Measurements from ENCODE around the gene NXNL2.

The NXNL2 gene

DNA sequence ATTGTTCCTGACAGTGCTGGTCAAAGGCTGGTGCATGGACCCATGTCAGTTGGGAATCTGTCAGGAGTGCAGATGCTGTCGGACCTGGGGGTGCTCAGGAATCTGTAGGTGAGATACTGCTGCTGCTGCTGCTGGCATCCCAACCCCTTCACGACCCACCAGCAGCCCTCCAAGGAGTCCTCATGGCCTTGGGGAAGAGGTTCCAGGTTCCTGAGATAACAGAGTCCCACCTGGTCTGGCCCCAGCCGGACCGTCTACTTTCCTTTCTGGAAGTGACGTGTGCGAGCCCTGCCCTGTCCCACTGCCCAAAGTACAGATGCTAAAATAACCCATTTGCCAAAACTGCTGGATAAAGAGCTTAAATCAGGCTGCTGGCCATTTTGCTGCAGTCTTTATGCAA lies 4.3 kb downstream of the NXNL2 start:
- DNase-seq (ENCODE audit: low spot score), result no peak
- TF ChIP-seq, protein P1, sequence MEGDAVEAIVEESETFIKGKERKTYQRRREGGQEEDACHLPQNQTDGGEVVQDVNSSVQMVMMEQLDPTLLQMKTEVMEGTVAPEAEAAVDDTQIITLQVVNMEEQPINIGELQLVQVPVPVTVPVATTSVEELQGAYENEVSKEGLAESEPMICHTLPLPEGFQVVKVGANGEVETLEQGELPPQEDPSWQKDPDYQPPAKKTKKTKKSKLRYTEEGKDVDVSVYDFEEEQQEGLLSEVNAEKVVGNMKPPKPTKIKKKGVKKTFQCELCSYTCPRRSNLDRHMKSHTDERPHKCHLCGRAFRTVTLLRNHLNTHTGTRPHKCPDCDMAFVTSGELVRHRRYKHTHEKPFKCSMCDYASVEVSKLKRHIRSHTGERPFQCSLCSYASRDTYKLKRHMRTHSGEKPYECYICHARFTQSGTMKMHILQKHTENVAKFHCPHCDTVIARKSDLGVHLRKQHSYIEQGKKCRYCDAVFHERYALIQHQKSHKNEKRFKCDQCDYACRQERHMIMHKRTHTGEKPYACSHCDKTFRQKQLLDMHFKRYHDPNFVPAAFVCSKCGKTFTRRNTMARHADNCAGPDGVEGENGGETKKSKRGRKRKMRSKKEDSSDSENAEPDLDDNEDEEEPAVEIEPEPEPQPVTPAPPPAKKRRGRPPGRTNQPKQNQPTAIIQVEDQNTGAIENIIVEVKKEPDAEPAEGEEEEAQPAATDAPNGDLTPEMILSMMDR (IDR thresholded peaks at IDR 0.05; ENCODE audit: extremely low read depth, missing control alignments), result no peak

DNA sequence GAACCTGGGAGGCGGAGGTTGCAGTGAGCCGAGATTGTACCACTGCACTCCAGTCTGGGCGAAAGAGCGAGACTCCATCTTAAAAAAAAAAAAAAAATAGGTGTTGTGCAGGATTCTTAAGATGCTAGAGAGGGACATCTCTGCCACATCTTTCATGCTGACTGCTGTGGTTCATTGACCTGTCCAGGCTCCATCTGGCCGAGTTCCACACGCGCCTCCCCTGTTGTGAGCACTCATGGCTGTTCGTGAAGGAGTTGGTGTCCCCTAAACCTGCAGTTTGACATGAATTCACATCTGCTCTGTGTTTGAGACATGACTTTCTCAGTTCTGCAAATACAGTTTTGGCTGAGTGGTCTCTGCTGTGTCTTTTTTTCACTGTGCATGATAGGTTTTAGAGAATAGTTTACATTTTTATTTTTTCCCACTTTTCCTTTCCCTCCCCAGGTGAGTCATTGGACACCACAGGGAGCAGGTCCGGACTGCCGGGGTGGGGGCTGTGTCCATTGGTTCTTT lies 5.3 kb downstream of the NXNL2 start:
- DNase-seq (ENCODE audit: low spot score), result no peak
- TF ChIP-seq, protein P1 (IDR thresholded peaks at IDR 0.05; ENCODE audit: extremely low read depth, missing control alignments), result no peak

DNA sequence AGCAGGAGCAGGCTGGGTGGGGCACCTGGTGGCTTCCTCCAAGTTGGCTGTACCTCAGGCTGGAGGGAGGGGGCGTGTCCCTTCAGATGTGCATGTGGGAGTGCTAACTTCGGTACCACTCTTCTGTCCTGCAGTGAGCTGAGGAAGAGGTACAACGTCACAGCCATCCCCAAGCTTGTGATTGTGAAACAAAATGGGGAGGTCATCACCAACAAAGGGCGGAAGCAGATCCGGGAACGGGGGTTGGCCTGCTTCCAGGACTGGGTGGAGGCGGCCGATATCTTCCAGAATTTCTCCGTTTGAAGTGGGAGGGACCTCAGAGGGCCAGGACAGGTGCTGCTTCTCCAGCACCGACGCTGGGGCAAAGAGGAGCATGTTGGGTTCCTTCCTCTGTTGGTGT lies 9.3 kb downstream of the NXNL2 start:
- DNase-seq (ENCODE audit: low spot score), result no peak

DNA sequence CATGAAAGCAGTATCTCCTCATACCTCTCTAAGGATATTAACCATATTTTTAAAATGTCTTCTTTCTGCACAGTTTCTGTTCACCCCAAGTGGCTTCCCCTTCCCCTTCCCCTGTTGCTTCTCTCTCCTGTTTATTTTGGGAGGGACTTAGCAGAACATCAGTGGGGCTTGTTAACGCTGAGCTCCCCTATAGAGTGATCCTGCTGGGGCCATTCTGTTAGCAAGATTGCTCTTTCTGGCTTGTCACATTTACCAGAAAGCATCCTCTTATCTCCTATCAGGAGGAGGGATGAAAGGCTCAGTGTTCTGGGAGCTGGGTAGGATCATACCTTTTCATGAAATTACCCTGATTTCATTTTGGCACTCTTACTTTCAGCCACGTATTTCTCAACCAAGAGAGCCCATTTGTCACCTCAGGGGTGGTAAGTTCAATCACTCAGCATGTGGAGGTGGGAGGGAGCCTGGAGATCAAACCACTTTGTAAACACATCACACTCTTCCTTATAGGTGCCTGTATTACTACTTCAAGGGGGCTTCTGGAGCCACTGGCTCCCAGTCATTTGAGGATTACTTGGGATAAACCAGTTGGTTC lies 16.7 kb downstream of the NXNL2 start:
- no peak for DNase-seq (ENCODE audit: low spot score)
- TF ChIP-seq, protein P1 (IDR thresholded peaks at IDR 0.05; ENCODE audit: extremely low read depth, missing control alignments), result no peak

More for the DNA sequence above, 9.3 kb downstream of the NXNL2 start:
- TF ChIP-seq, protein P1 (IDR thresholded peaks at IDR 0.05; ENCODE audit: extremely low read depth, missing control alignments), result no peak

DNA sequence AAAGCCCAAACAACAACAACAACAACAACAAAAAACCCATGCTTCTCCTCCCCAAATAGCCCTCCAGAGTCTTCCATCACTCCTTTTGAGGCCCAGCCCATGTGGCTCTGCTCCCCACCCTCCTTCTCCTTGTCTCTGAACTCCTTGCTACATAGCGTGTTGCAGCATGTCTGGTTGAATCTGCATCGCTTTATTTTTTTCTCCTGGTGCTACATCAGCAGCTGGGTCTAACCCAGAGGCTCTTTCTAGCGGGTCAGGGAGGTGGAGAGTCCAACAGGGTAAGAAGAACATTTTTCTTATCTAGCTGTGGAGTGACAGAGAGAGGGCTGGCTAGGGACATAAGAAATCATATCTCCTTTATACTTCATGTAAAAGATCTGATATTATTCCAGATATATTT lies 18.4 kb downstream of the NXNL2 start:
- TF ChIP-seq, protein P1 (IDR thresholded peaks at IDR 0.05; ENCODE audit: extremely low read depth, missing control alignments), result no peak
- no peak for DNase-seq (ENCODE audit: low spot score)

DNA sequence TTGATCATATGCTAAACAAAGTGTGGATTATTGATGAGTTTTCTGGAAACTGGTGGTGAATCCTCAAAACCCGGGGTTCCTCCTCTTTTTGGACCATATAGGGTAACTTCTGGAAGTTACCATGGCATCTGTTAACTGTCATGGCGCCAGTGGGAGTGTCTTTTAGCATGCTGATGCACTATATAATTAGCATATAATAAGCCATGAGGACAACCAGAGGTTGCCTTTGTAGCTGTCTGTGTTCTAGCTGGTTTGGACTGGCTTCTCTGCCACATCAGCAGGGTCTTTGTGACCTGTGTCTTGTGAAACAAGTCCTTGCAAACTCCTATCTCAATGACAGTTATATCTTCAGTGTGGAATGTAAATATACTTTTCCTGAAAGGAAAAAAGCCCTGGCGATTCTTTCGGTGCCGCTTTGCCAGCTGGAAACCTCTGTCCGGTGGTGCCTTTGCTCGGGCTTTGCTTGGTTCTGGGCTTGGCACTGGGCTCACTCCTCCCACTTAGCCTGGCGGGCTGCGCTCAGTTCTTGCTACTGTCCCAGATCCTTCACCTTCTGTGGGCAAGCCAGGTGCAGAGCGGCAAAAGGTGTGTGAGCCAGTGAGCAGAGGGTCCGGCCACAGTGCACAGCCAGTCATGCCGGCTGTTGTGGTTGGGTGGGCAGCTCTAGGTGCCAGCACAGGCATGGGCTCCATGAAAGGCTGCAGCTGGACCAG lies 20.4 kb downstream of the NXNL2 start:
- TF ChIP-seq, protein P1 (IDR thresholded peaks at IDR 0.05; ENCODE audit: extremely low read depth, missing control alignments), result no peak
- DNase-seq (ENCODE audit: low spot score), result no peak

DNA sequence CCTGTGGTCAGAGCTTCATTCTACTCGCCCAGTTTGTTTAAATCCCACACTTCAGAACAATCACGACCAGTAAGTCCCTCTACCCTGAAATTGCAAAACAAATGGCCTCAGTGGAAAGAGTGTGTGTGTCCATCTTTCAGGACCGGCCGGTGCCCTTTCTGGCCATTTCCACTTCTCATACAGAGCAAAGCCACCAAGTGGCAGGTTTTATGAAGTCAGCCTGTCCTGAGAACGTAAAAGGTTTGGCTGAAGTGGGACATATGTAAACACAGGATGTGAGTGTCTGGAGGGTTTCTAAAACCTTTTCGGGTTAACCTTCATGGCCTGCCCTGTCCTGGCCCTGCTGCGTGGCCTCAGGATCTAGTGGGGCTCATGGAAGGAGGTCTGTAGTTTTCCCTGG lies 24.7 kb downstream of the NXNL2 start:
- no peak for DNase-seq (ENCODE audit: low spot score)

More for the DNA sequence above, 24.7 kb downstream of the NXNL2 start:
- TF ChIP-seq, protein P1 (IDR thresholded peaks at IDR 0.05; ENCODE audit: extremely low read depth, missing control alignments), result no peak

All from GM20000 (cell line).